Renal cortical epithelial cell (primary cell): ENCODE data around the gene SUSD5. TPM values are rescaled to one million over a fixed set of nuclear protein-coding genes. Genes with fewer than 3 reads are reported as not detected.
A peak's percentile ranks its signal among the peaks of the same experiment; 100 is the strongest.
"Not testable (repeated sequence)": the region's sequence is repeated elsewhere in the genome, so short reads cannot be mapped to it uniquely, and the experiment has no call there.

ENCODE experiments used
- DNase-seq: peaks from one replicate; pipeline ENCODE4 v3.0.0-alpha.2; 2011; ENCODE audit warnings: low read depth
- total RNA-seq: library from RNA; depleted of rRNA; stranded (reverse); fragments of >200 nt; gene quantifications from 2 replicates; pipeline ENCODE4 v1.2.3, GENCODE V29; 2014

SUSD5 gene
- total RNA-seq, 1 donor from 2014 or later: 0.45 TPM

- peak; percentile 97 for DNase-seq
Observed at GRCh38 chr3:33115024-33115768, 103.4 kb downstream of the SUSD5 start.

GRCh38 chr3:33114622-33115023, 104.0 kb downstream of the SUSD5 start:
- no peak for DNase-seq

- peak; percentile 89 for DNase-seq
Observed at GRCh38 chr3:33113772-33114621, 104.6 kb downstream of the SUSD5 start, which contains the start of gene CRTAP. Gene CRTAP (plus strand): TSS chr3:33114014. CDS start chr3:33114078, 64 bp downstream.

- DNase-seq: no peak
Observed at GRCh38 chr3:33111581-33111980, 107.0 kb downstream of the SUSD5 start.

- not testable (repeated sequence) for DNase-seq
Observed at GRCh38 chr3:33106854-33107253, 111.8 kb downstream of the SUSD5 start.

- DNase-seq: no peak
Observed at GRCh38 chr3:33105341-33105948, 113.2 kb downstream of the SUSD5 start.

- no peak for DNase-seq
Observed at GRCh38 chr3:33104803-33105202, 113.8 kb downstream of the SUSD5 start.

GRCh38 chr3:33103480-33103879, 115.1 kb downstream of the SUSD5 start:
- DNase-seq: no peak

GRCh38 chr3:33103034-33103433, 115.6 kb downstream of the SUSD5 start:
- no peak for DNase-seq

GRCh38 chr3:33100229-33100628, 118.4 kb downstream of the SUSD5 start:
- no peak for DNase-seq

Other genes starting within 250 kb of the SUSD5 start
- 93.3 and 156 TPM in 2 replicates for gene GLB1, start 121.7 kb downstream of the SUSD5 start, total RNA-seq
- 6.4 and 18.2 TPM in 2 replicates for gene TMPPE, start 121.7 kb downstream of the SUSD5 start, total RNA-seq
- gene CRTAP, start 104.8 kb downstream of the SUSD5 start, total RNA-seq: 99.3 and 210 TPM in 2 replicates
- gene FBXL2, start 58.6 kb upstream of the SUSD5 start, total RNA-seq: 22.6 and 38.1 TPM in 2 replicates
- gene UBP1, start 221.6 kb upstream of the SUSD5 start, total RNA-seq: 32.8 and 77.3 TPM in 2 replicates